LNCAP (cell line): ENCODE results near the gene NHSL1.

ENCODE experiments used
- CTCF ChIP-seq: fragments of 450-650 bp; IDR thresholded peaks from 2 replicates; pipeline ENCODE4 v1.5.1; 2017; ENCODE audit warnings: mild to moderate bottlenecking

Gene NHSL1

GRCh38 chr6:138485586-138486248 is 13.6 kb downstream of the NHSL1 start:
- no peak for TF ChIP-seq CTCF

GRCh38 chr6:138485005-138485545 is 14.2 kb downstream of the NHSL1 start:
- TF ChIP-seq CTCF: no peak

- no peak for TF ChIP-seq CTCF
These were observed 15.1 kb downstream of the NHSL1 start for GRCh38 chr6:138484018-138484731.

- TF ChIP-seq CTCF: no peak
These were observed 16.5 kb downstream of the NHSL1 start for GRCh38 chr6:138482816-138483215.

- TF ChIP-seq CTCF: no peak
These were observed 18.9 kb downstream of the NHSL1 start for GRCh38 chr6:138480279-138480949.

GRCh38 chr6:138477913-138478539 is 21.3 kb downstream of the NHSL1 start:
- TF ChIP-seq CTCF: no peak

GRCh38 chr6:138476116-138476515 is 23.2 kb downstream of the NHSL1 start:
- TF ChIP-seq CTCF: no peak
